ENCODE data around the gene PGP.

DNA sequence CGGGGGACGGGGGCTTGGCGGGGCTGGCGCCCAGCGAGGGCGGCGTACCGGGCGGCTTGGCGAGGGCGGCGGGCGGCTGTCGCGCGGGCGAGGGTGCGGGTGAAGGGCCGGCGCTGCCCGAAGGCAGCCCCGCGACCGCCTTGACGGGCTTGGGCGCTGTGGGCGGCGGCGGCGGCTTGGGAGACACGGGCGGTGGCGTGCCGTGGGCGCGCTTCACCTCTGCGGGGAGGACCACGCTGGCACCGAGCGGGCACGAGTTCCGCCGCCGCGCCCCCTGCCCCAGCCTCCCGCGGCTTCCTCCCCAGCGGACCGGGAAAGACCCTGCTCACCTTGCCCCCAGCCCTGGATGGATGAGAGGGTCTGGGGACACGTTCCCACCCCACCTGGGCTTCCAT is 35.5 kb downstream of the PGP start:
- TF ChIP-seq, protein P1, sequence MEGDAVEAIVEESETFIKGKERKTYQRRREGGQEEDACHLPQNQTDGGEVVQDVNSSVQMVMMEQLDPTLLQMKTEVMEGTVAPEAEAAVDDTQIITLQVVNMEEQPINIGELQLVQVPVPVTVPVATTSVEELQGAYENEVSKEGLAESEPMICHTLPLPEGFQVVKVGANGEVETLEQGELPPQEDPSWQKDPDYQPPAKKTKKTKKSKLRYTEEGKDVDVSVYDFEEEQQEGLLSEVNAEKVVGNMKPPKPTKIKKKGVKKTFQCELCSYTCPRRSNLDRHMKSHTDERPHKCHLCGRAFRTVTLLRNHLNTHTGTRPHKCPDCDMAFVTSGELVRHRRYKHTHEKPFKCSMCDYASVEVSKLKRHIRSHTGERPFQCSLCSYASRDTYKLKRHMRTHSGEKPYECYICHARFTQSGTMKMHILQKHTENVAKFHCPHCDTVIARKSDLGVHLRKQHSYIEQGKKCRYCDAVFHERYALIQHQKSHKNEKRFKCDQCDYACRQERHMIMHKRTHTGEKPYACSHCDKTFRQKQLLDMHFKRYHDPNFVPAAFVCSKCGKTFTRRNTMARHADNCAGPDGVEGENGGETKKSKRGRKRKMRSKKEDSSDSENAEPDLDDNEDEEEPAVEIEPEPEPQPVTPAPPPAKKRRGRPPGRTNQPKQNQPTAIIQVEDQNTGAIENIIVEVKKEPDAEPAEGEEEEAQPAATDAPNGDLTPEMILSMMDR (conservative IDR thresholded peaks at IDR 0.05; ENCODE audit: low read depth, low read length): no peak
- TF ChIP-seq POLR2A (IDR thresholded peaks at IDR 0.05; ENCODE audit: low read depth, low read length) (no peak), SMC3 (IDR thresholded peaks at IDR 0.05; ENCODE audit: low read depth, low read length) (no peak), CEBPB (IDR thresholded peaks at IDR 0.05; ENCODE audit: low read depth, low read length) (no peak), RFX5 (IDR thresholded peaks at IDR 0.05; ENCODE audit: low read depth, low read length) (no peak), RAD21 (IDR thresholded peaks at IDR 0.05; ENCODE audit: low read length) (no peak)
- TF ChIP-seq, protein P2, sequence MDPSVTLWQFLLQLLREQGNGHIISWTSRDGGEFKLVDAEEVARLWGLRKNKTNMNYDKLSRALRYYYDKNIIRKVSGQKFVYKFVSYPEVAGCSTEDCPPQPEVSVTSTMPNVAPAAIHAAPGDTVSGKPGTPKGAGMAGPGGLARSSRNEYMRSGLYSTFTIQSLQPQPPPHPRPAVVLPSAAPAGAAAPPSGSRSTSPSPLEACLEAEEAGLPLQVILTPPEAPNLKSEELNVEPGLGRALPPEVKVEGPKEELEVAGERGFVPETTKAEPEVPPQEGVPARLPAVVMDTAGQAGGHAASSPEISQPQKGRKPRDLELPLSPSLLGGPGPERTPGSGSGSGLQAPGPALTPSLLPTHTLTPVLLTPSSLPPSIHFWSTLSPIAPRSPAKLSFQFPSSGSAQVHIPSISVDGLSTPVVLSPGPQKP (IDR thresholded peaks at IDR 0.05; ENCODE audit: borderline replicate concordance, low read depth, low read length): no peak
